Measurements from ENCODE around the gene MLN.
A peak's percentile ranks its signal among the peaks of the same experiment; 100 is the strongest.

Gene MLN

GRCh38 chr6:33752646-33753015 lies 51.2 kb downstream of the MLN start:
- no peaks in the 10 kb centered on the region for H3K4me1 ChIP-seq (ENCODE audit: insufficient read depth, low read length)
- H3K27me3 ChIP-seq (ENCODE audit: control insufficient read depth in 1 of 2, insufficient read depth in 2 of 2, low read length in 2 of 2): no peaks in the 10 kb centered on the region
- no peak overlapping the region for H3K27ac ChIP-seq (ENCODE audit: low read depth, low read length)
- no peak overlapping the region for H3K9ac ChIP-seq (ENCODE audit: low read length)
- no peak overlapping the region for H3K4me3 ChIP-seq (ENCODE audit: low read depth in 1 of 2, low read length in 2 of 2)
- no peaks in the 10 kb centered on the region for H3K9me3 ChIP-seq (ENCODE audit: low read length)
- no peaks in the 10 kb centered on the region for H3K36me3 ChIP-seq (ENCODE audit: insufficient read depth, low read length)

DNA sequence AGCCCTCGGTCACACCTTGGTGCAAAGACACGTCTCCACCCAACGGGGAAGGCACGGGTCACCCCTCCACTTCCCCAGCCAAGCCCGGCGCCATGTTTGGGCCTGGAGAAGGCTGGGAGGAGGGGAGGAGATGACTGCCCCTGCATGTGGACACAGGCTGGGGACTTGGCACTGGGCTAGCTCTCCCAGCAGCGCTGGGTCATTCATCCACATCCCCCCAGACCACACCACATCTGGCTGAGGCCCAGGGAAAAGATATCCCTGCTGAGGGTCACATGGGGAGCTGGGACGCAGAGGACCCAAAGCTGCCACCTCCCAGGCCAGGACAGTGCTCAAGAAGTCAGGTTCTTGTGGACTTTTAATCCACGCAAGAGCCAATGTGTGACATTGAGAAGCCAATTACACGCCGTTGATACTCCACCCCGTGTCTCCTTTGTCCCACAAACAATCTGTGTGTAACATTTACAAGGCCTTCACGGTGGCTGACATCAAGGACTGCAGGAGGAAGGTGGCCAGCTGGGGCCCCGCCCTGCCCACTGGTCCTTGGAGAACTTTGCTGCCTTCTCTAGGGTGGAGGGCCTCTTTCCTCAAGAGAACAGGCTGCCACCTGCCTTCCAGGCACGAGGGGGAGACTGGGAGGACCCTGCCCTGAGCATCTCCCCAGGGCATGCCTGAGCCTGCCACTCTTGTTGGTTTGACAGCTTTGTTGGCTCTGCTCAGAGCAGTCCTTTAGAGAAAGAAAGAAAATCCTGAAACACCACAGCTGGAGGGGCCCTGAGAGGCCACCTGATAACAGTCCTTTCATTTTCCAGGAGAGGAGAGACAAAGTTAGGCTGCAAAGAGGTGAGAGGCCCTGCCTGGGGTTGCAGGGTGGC lies 51.8 kb downstream of the MLN start:
- Histone ChIP-seq H3K27me3 (ENCODE audit: control insufficient read depth in 1 of 2, insufficient read depth in 2 of 2, low read length in 2 of 2) (no peaks in the 10 kb centered on the region), H3K4me3 (ENCODE audit: low read depth in 1 of 2, low read length in 2 of 2) (no peak overlapping the region), H3K9ac (ENCODE audit: low read length) (no peak overlapping the region), H3K4me1 (ENCODE audit: insufficient read depth, low read length) (no peaks in the 10 kb centered on the region), H3K27ac (ENCODE audit: low read depth, low read length) (no peak overlapping the region), H3K9me3 (ENCODE audit: low read length) (no peaks in the 10 kb centered on the region), H3K36me3 (ENCODE audit: insufficient read depth, low read length) (no peaks in the 10 kb centered on the region)

GRCh38 chr6:33750244-33750991 lies 53.4 kb downstream of the MLN start:
- Histone ChIP-seq H3K27me3 (ENCODE audit: control insufficient read depth in 1 of 2, insufficient read depth in 2 of 2, low read length in 2 of 2) (no peaks in the 10 kb centered on the region), H3K9ac (ENCODE audit: low read length) (no peak overlapping the region), H3K4me3 (ENCODE audit: low read depth in 1 of 2, low read length in 2 of 2) (no peak overlapping the region), H3K4me1 (ENCODE audit: insufficient read depth, low read length) (peaks cover 7% of the 10 kb centered on the region), H3K36me3 (ENCODE audit: insufficient read depth, low read length) (no peaks in the 10 kb centered on the region), H3K27ac (ENCODE audit: low read depth, low read length) (no peak overlapping the region), H3K9me3 (ENCODE audit: low read length) (no peaks in the 10 kb centered on the region)

GRCh38 chr6:33749401-33749800 lies 54.4 kb downstream of the MLN start:
- no peak overlapping the region for H3K27ac ChIP-seq (ENCODE audit: low read depth, low read length)
- H3K27me3 ChIP-seq (ENCODE audit: control insufficient read depth in 1 of 2, insufficient read depth in 2 of 2, low read length in 2 of 2): no peaks in the 10 kb centered on the region
- no peak overlapping the region for H3K9ac ChIP-seq (ENCODE audit: low read length)
- H3K4me3 ChIP-seq (ENCODE audit: low read depth in 1 of 2, low read length in 2 of 2): no peak overlapping the region
- no peaks in the 10 kb centered on the region for H3K36me3 ChIP-seq (ENCODE audit: insufficient read depth, low read length)
- H3K4me1 ChIP-seq (ENCODE audit: insufficient read depth, low read length): peaks cover 16% of the 10 kb centered on the region
- no peaks in the 10 kb centered on the region for H3K9me3 ChIP-seq (ENCODE audit: low read length)

DNA sequence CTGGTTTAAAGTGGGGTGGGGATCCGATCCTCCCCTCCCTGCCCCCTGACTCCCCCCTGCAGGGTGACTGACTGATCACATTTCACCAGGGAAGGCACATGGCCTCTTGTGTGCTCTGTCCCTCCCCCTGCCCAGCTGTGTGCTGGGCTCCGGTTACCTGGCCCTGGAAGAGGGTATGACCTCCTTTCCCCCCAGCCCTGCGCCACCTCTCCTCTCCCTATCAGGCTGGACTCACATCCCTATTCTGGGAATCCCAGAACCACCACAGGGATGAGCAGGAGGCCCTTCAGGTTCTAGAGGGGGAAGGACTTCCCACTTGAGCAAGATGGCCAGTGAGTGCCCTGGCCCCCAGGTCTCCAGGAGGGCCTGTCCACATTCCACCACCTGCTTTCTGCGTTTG lies 55.0 kb downstream of the MLN start:
- H3K4me1 ChIP-seq (ENCODE audit: insufficient read depth, low read length): peaks cover 17% of the 10 kb centered on the region
- H3K27me3 ChIP-seq (ENCODE audit: control insufficient read depth in 1 of 2, insufficient read depth in 2 of 2, low read length in 2 of 2): no peaks in the 10 kb centered on the region
- no peak overlapping the region for H3K9ac ChIP-seq (ENCODE audit: low read length)
- H3K9me3 ChIP-seq (ENCODE audit: low read length): no peaks in the 10 kb centered on the region
- no peaks in the 10 kb centered on the region for H3K36me3 ChIP-seq (ENCODE audit: insufficient read depth, low read length)
- no peak overlapping the region for H3K4me3 ChIP-seq (ENCODE audit: low read depth in 1 of 2, low read length in 2 of 2)
- H3K27ac ChIP-seq (ENCODE audit: low read depth, low read length): no peak overlapping the region

GRCh38 chr6:33747823-33748222 lies 56.0 kb downstream of the MLN start:
- Histone ChIP-seq H3K4me1 (ENCODE audit: insufficient read depth, low read length) (peaks cover 17% of the 10 kb centered on the region), H3K36me3 (ENCODE audit: insufficient read depth, low read length) (no peaks in the 10 kb centered on the region), H3K9ac (ENCODE audit: low read length) (no peak overlapping the region), H3K9me3 (ENCODE audit: low read length) (no peaks in the 10 kb centered on the region), H3K27me3 (ENCODE audit: control insufficient read depth in 1 of 2, insufficient read depth in 2 of 2, low read length in 2 of 2) (no peaks in the 10 kb centered on the region), H3K27ac (ENCODE audit: low read depth, low read length) (no peak overlapping the region), H3K4me3 (ENCODE audit: low read depth in 1 of 2, low read length in 2 of 2) (no peak overlapping the region)

GRCh38 chr6:33746651-33747100 lies 57.1 kb downstream of the MLN start, which contains the start of gene IP6K3:
IP6K3 (minus strand) TSS chr6:33746905; CDS start chr6:33735476, 11,429 bp downstream.
- no peaks in the 10 kb centered on the region for H3K27me3 ChIP-seq (ENCODE audit: control insufficient read depth in 1 of 2, insufficient read depth in 2 of 2, low read length in 2 of 2)
- H3K36me3 ChIP-seq (ENCODE audit: insufficient read depth, low read length): no peaks in the 10 kb centered on the region
- H3K4me3 ChIP-seq (ENCODE audit: low read depth in 1 of 2, low read length in 2 of 2): peak within 1 kb of the TSS in 1 of 2 donors; percentile 0
- H3K27ac ChIP-seq (ENCODE audit: low read depth, low read length): peak within 1 kb of the TSS; percentile 36
- no peaks in the 10 kb centered on the region for H3K9me3 ChIP-seq (ENCODE audit: low read length)
- peak within 1 kb of the TSS; percentile 55 for H3K9ac ChIP-seq (ENCODE audit: low read length)
- H3K4me1 ChIP-seq (ENCODE audit: insufficient read depth, low read length): peaks cover 17% of the 10 kb centered on the region

GRCh38 chr6:33746036-33746600 lies 57.7 kb downstream of the MLN start:
- Histone ChIP-seq H3K36me3 (ENCODE audit: insufficient read depth, low read length) (no peaks in the 10 kb centered on the region), H3K9ac (ENCODE audit: low read length) (peak overlapping the region; percentile 55), H3K27ac (ENCODE audit: low read depth, low read length) (peak overlapping the region; percentile 36)

DNA sequence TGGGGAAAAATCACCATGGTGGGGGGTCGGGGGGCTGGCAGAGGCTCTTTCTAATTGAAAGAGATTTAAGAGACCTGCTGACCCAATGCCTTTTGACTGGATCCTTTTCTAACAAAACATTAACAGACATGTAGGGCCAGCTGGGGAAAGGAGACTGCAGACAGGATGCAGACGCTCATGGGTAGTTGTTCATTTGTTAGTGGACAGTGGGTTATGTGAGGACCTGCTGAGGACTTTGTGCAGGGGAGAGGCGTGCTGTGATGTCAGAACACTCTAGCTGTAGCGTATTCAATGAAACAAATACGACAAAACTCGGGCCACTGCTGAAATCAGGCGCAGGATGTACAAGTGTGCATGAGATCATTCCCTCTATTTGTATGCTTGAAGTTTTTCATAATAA lies 58.3 kb downstream of the MLN start:
- Histone ChIP-seq H3K27me3 (ENCODE audit: control insufficient read depth in 1 of 2, insufficient read depth in 2 of 2, low read length in 2 of 2) (no peaks in the 10 kb centered on the region), H3K9ac (ENCODE audit: low read length) (no peak overlapping the region), H3K9me3 (ENCODE audit: low read length) (no peaks in the 10 kb centered on the region), H3K4me3 (ENCODE audit: low read depth in 1 of 2, low read length in 2 of 2) (no peak overlapping the region), H3K36me3 (ENCODE audit: insufficient read depth, low read length) (no peaks in the 10 kb centered on the region), H3K27ac (ENCODE audit: low read depth, low read length) (peak overlapping the region; percentile 84), H3K4me1 (ENCODE audit: insufficient read depth, low read length) (peaks cover 17% of the 10 kb centered on the region)

More at GRCh38 chr6:33746036-33746600, 57.7 kb downstream of the MLN start:
- H3K9me3 ChIP-seq (ENCODE audit: low read length): no peaks in the 10 kb centered on the region
- no peaks in the 10 kb centered on the region for H3K27me3 ChIP-seq (ENCODE audit: control insufficient read depth in 1 of 2, insufficient read depth in 2 of 2, low read length in 2 of 2)
- H3K4me3 ChIP-seq (ENCODE audit: low read depth in 1 of 2, low read length in 2 of 2): peak overlapping the region in 1 of 2 donors; percentile 0
- peaks cover 17% of the 10 kb centered on the region for H3K4me1 ChIP-seq (ENCODE audit: insufficient read depth, low read length)

- Histone ChIP-seq H3K4me1 (ENCODE audit: insufficient read depth, low read length) (peaks cover 17% of the 10 kb centered on the region), H3K36me3 (ENCODE audit: insufficient read depth, low read length) (no peaks in the 10 kb centered on the region), H3K27ac (ENCODE audit: low read depth, low read length) (peak overlapping the region; percentile 84), H3K27me3 (ENCODE audit: control insufficient read depth in 1 of 2, insufficient read depth in 2 of 2, low read length in 2 of 2) (no peaks in the 10 kb centered on the region), H3K9me3 (ENCODE audit: low read length) (no peaks in the 10 kb centered on the region), H3K4me3 (ENCODE audit: low read depth in 1 of 2, low read length in 2 of 2) (no peak overlapping the region), H3K9ac (ENCODE audit: low read length) (no peak overlapping the region)
Observed at GRCh38 chr6:33744895-33745546, 58.8 kb downstream of the MLN start.

Measured in muscle layer of colon (tissue), 2 donors.